ENCODE data around the gene PPP2CA. TPM values are rescaled to one million over a fixed set of nuclear protein-coding genes. Genes with fewer than 3 reads are reported as not detected.
"Not testable (repeated sequence)": the region's sequence is repeated elsewhere in the genome, so short reads cannot be mapped to it uniquely, and the experiment has no call there.

The PPP2CA gene
- total RNA-seq, 4 donors from 2014 or later = 101 to 244 (median 132) TPM

- TF ChIP-seq CTCF (IDR thresholded peaks at IDR 0.05) = no peak
- DNase-seq (ENCODE audit: low spot score) (no peak), ATAC-seq (ENCODE audit: low FRiP score) (no peak)
Measured at GRCh38 chr5:134174841-134175839, 50.7 kb downstream of the PPP2CA start.

DNA sequence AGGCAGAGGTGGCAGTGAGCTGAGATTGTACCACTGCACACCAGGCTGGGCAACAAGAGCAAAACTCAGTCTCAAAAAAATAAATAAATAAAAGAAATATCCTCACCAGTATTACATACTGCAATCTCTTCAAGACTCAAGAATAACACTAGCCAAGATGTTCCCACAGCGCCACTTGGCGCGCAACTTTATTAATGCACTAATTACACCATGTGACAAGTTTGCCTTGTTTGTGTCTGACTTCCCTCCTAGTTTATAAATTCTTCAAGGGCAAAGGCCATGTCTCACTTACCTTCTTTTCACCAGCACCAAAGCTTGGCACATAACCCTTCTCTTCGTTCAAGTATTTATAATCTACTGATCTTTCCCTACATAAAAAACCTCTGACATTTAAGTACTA is 53.9 kb downstream of the PPP2CA start:
- TF ChIP-seq CTCF (IDR thresholded peaks at IDR 0.05) = no peak
- DNase-seq (ENCODE audit: low spot score) = no peak
- ATAC-seq (ENCODE audit: low FRiP score) = no peak

GRCh38 chr5:134162592-134162991 is 63.3 kb downstream of the PPP2CA start:
- TF ChIP-seq CTCF (IDR thresholded peaks at IDR 0.05) = no peak
- no peak for DNase-seq (ENCODE audit: low spot score)
- no peak for ATAC-seq (ENCODE audit: low FRiP score)

DNA sequence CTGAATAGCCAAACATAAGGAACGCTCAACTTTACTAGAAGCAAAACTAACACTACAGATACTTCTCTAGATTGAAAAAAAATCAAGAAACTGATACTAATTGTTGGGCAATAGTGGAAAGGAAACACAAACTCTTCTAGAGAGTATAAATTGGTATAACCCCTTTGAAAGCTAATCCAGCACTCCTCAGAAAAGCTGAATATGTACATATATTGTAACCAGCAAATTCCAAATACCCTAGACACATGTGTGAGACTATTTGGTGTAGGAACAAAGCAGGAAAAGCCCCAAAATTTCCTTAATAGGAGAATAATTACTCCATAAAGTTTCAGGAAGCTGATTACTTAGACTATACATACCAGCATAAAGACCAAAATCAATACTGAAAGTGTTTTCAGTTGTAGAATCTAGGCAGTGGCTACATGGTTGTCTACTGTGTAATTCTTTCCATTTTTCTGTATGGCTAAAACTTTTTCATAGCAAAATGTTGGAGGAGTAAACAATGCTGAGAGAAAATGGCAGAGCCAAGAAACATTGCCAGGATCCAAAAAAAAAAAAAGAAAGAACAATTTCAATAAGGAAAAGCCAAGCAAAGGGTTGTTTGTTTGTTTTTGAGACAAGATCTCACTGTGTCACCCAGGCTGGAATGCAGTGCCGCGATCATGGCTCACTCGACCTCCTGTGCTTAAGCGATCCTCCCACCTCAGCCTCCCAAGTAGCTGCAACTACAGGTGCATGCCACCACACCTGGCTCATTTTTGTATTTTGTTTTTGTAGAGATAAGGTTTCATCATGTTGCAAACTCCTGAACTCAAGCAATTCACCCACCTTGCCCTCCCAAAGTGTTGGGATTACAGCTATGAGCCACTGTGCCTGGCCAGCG is 64.1 kb downstream of the PPP2CA start:
- TF ChIP-seq CTCF (IDR thresholded peaks at IDR 0.05) = no peak
- ATAC-seq (ENCODE audit: low FRiP score) = no peak

DNA sequence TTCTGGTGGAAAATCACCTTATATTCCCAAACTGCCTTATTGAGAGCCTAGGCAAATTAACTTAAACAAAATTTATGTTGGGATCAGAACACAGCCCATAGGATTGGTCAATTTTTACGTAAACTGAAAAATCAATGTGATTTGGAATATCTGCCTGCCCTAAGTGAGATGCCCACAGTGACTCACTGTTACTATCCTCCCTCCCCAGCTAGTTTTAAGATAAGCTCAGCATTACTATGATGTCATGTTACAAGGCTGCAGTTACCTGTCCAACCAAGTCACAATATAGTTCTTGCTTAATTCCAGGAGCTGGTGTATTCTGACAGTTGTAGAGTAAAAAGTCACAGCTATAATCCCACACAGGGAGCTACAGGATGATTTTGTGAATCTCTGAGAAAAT is 72.2 kb downstream of the PPP2CA start:
- ATAC-seq (ENCODE audit: low FRiP score) = peak; percentile 39
- TF ChIP-seq CTCF (IDR thresholded peaks at IDR 0.05) = no peak

More for the DNA sequence above, 64.1 kb downstream of the PPP2CA start:
- DNase-seq (ENCODE audit: low spot score) = no peak

GRCh38 chr5:134153241-134153640 is 72.6 kb downstream of the PPP2CA start:
- no peak for TF ChIP-seq CTCF (IDR thresholded peaks at IDR 0.05)
- peak; percentile 4 for ATAC-seq (ENCODE audit: low FRiP score)
- DNase-seq (ENCODE audit: low spot score) = no peak

More for the DNA sequence above, 72.2 kb downstream of the PPP2CA start:
- DNase-seq (ENCODE audit: low spot score) = no peak

GRCh38 chr5:134152173-134152832 is 73.6 kb downstream of the PPP2CA start:
- peak; percentile 45 for ATAC-seq (ENCODE audit: low FRiP score)
- not testable (repeated sequence) for DNase-seq (ENCODE audit: low spot score)

All from omental fat pad (tissue), 4 donors.